ENCODE measurements around the gene SIGLEC6.

SIGLEC6 gene

GRCh38 chr19:51531349-51532315 lies at the start of gene SIGLEC6:
Gene SIGLEC6 (minus strand): TSS chr19:51531670. CDS start chr19:51531648, 22 bp downstream.
- no peak for DNase-seq

DNA sequence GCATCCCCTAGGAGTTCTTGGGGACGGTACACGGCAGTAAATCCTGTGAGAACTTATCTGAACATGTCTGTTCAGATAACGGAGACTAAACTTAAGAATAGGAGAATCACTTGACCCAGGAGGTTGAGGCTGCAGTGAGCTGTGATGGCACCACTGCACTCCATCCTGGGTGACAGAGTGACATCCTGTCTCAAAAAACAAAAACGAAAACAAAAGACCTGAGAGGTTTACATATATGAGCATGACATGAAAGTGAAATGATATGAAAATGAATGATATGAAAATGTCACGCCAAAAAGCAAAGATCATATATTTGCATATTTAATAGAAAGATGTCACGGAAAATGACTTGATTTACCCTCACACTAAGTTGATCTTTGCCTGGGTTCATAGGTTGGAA lies 45.4 kb upstream of the SIGLEC6 start:
- no peak for DNase-seq

DNA sequence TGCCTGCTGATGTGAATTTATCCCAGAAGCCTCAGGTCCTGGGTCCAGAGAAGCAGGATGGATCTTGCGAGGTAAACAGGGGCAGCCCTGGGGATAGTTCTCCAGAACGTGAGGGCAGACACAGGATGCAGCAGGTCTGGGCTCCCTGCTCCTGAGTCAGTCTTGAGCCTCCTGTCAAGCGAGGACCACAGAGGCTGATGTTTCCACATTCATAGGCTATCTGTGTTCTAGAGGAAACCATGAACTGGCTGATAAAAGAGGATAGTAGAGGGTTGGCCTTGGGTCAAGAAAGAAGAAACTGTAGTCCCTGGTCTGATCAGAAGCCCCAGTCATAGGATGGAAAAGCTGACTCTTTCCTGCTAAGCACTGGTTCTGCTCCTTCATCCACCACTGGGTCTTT lies 41.9 kb upstream of the SIGLEC6 start:
- no peak for DNase-seq

DNA sequence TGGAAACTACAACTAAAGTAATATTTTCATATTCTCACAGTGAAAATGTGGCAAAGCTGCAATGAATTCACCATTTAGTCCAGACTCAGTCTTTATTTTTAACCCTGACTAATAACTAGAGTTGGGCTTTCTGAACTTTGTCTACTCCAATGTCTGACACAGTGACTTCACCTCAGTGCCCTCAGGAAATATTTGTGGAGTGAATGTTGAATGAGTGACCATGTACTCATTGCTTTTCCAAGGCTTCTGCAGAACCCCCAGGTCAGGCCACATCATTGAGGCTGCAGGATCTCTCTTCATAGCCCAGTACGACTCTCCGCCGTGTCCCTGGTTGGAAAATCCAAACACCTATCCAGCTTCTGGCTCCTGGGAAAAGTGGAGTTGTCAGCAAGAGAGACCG lies 41.4 kb upstream of the SIGLEC6 start:
- no peak for DNase-seq

- DNase-seq = no peak
These were observed 40.9 kb upstream of the SIGLEC6 start for GRCh38 chr19:51572410-51572809.

GRCh38 chr19:51571599-51571998 lies 40.1 kb upstream of the SIGLEC6 start:
- no peak for DNase-seq

- DNase-seq = peak; percentile 83 to 90
These were observed 39.6 kb upstream of the SIGLEC6 start, which contains the start of gene ZNF175 for GRCh38 chr19:51570962-51571575. Gene ZNF175 (plus strand): TSS chr19:51571283. CDS start chr19:51573330, 2,047 bp downstream.

GRCh38 chr19:51568456-51568855 lies 37.0 kb upstream of the SIGLEC6 start:
- DNase-seq = no peak

- DNase-seq = no peak
These were observed 36.1 kb upstream of the SIGLEC6 start for GRCh38 chr19:51567583-51567982.

GRCh38 chr19:51566489-51567100 lies 35.1 kb upstream of the SIGLEC6 start:
- no peak for DNase-seq

DNA sequence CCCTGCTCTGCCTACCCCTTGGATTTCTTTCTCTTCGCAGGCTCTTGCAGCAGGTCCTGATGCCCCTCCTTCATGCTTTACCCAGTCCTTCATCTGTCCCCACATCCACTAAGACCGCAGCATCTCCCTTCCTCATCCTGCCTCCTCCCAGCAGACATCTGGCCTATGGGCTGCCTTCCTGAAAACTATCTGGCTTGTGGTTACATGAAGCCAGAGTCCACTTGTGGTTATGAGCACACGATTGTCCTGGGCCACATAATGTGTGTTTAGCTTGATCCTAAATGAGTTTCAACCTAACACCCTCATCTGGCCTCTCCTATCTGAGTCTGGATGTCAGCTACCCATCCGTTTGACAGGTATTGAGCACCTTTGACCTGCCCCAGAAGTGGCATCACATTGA lies 34.1 kb upstream of the SIGLEC6 start:
- no peak for DNase-seq

- no peak for DNase-seq
These were observed 33.3 kb upstream of the SIGLEC6 start for GRCh38 chr19:51564791-51565190.

GRCh38 chr19:51560339-51560738 lies 28.9 kb upstream of the SIGLEC6 start:
- no peak for DNase-seq

- no peak for DNase-seq
These were observed 27.8 kb upstream of the SIGLEC6 start for GRCh38 chr19:51559240-51559639.

GRCh38 chr19:51552996-51553725 lies 21.7 kb upstream of the SIGLEC6 start:
- no peak for DNase-seq

GRCh38 chr19:51552608-51552995 lies 21.1 kb upstream of the SIGLEC6 start:
- DNase-seq = no peak

DNA sequence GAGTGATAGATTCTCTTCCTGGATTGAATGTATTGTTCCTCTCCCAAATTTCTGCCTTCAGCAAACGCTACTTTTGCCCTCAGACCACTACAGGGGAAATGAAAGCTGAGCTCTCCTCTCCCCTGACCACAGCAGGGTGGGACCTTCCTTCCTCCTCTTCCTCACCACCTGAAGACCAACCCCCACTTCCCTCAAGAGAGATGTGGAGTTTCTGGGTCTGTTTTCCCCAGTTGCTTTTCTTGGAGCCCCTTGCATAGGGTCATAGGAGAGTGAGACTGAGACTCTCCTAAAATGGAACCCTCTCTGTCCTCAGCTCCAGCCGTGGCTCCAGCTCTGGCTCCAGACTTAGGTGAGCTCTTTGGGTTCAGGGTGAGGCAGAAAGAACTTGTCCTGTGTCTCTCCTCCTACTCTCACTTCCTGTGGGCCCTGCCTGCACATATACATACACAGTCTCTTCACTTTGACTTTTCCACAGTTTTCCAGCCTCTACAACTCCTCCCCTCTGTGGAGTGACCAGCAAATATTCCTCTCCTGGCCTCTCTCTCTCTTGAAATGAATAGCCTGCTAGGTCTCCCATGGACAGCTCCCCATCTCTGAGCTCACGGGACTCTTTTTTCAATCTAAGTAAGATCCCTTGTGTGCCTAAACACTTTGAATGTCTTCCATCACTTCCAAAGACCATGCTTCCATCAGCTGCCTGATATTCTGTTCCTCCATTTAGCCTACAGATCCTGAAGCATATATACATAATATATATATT lies 20.4 kb upstream of the SIGLEC6 start:
- DNase-seq = no peak

- no peak for DNase-seq
These were observed 19.6 kb upstream of the SIGLEC6 start for GRCh38 chr19:51550848-51551672.

- DNase-seq = no peak
These were observed 18.3 kb upstream of the SIGLEC6 start for GRCh38 chr19:51549533-51550324.

- DNase-seq = no peak
These were observed 17.4 kb upstream of the SIGLEC6 start for GRCh38 chr19:51548891-51549305.
